Stimulated activated naive CD8-positive, alpha-beta T cell treated with anti-CD3 and anti-CD28 coated beads, Interleukin-15, Interleukin-2, amounts not matched to agents 100 ng/mL and 50 ng/mL, for 24 hours (primary cell): ENCODE data around the gene CDC42SE1.
A peak's percentile ranks its signal among the peaks of the same experiment; 100 is the strongest.

Experiments
- H3K27ac Mint-ChIP-seq: one replicate; pipeline ENCODE4 v1.8.0; 2021; ENCODE audit warnings: mild to moderate bottlenecking, mixed read lengths
- H3K27me3 Mint-ChIP-seq: one replicate; pipeline ENCODE4 v1.8.0; 2021; ENCODE audit warnings: mixed read lengths
- H3K36me3 Mint-ChIP-seq: one replicate; pipeline ENCODE4 v1.8.0; 2021; ENCODE audit warnings: low read depth, mixed read lengths
- H3K4me1 Mint-ChIP-seq: one replicate; pipeline ENCODE4 v1.8.0; 2021; ENCODE audit warnings: low read depth, mixed read lengths
- H3K4me3 Mint-ChIP-seq: one replicate; pipeline ENCODE4 v1.8.0; 2021; ENCODE audit warnings: mild to moderate bottlenecking, mixed read lengths
- H3K9me3 Mint-ChIP-seq: one replicate; pipeline ENCODE4 v1.8.0; 2021; ENCODE audit warnings: mixed read lengths

CDC42SE1 gene

DNA sequence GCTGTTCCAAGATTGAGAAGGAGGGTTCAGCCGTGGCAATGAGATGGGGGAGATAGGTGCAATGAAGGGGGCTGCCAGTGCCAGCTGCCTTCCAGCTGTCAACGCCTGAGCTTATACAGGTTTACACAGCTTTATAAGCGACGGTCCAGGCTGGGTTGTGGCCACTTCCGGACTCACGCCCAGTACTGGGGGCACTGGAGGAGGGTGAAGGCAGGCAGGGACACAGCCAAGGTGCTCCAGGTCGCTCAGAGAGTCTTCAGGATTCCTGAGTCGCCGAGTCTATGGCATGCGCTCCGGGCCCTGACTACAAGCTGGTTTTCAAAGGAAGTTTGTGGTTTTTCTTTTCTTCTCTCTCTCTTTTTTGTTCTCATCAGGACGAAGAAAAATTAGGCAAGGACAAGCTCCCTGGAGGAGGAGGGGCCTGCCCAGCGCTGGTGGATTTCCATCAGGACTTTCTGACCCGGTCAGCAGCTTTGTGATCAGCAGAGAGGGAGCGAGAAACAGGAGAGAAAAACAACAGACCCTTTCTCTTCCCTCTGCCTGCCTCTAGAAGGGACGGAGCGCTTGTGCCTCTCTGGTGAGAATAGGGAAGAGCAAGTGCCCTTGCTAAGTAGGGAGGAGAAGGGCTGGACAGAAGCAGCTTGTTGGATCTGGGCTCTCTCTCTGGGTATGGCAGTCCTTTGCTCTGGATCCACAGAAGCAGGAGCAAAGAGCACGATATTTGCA, 52.9 kb downstream of the CDC42SE1 start, which contains the start of gene MINDY1:
Gene MINDY1, minus strand, starts transcription at position 576 of the 726 bp plus-strand sequence. CDS start 4,285 bp downstream, outside the sequence.
- peaks cover 90% of the 10 kb centered on the region for H3K4me1 Mint-ChIP-seq

DNA sequence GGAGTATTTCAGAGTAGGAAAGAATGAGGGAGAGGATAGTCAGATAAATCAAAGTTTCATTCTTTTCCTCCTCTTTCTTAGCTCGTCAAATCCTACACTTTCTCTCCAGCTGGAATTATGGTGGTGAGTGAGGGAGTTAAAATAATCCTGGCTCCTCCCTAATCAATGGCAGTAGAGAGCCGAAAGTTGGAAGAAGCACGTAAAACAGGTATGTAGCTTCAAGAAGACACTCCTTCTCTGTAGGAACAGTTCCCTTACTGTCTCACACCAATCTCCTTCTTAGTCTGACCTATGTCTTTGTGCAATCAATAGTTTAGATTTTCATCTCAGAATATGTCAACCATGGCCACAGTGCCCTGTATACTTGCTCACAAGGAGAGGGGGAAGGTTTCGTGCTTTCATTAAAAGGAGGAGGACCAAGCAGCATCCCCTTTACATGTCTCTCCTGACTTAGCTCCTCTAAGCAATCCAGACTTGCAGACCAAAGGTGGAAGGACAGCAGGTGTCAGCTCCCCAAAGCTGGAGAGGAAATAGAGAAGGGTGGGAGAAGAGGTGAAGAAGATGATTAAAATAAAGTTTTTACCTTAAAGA, 53.6 kb downstream of the CDC42SE1 start:
- Mint-ChIP-seq H3K4me1 (peaks cover 84% of the 10 kb centered on the region), H3K9me3 (no peaks in the 10 kb centered on the region), H3K27ac (peak overlapping the region; percentile 95), H3K36me3 (peaks cover 6% of the 10 kb centered on the region), H3K27me3 (no peaks in the 10 kb centered on the region), H3K4me3 (peak overlapping the region; percentile 98)

More for the DNA sequence above, 52.9 kb downstream of the CDC42SE1 start, which contains the start of gene MINDY1:
- Mint-ChIP-seq H3K27ac (peak within 1 kb of the TSS; percentile 95), H3K9me3 (no peaks in the 10 kb centered on the region), H3K27me3 (no peaks in the 10 kb centered on the region), H3K4me3 (peak within 1 kb of the TSS; percentile 98), H3K36me3 (peaks cover 6% of the 10 kb centered on the region)

DNA sequence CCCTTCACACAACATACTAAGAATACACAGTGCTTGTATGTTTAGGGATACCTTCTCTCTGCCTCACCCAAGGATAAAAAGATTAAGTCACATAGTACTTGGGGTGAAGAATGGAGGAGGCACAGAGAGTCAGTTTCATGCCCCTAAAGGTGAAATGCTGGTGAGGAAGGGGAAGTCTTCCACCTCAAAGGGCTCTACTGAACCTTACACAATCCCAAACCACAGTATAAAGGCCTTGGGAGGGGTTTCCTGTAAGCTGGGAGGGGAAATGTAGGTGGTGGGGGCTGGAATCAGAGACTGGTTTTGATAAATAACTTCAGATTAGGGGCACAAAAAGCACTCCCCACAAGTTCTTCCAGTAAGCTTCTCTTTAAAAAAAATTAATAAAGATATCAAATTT, 56.2 kb downstream of the CDC42SE1 start:
- Mint-ChIP-seq H3K9me3 (no peaks in the 10 kb centered on the region), H3K4me1 (peaks cover 83% of the 10 kb centered on the region), H3K27ac (peak overlapping the region; percentile 18), H3K4me3 (no peak overlapping the region), H3K36me3 (peaks cover 13% of the 10 kb centered on the region), H3K27me3 (no peaks in the 10 kb centered on the region)

DNA sequence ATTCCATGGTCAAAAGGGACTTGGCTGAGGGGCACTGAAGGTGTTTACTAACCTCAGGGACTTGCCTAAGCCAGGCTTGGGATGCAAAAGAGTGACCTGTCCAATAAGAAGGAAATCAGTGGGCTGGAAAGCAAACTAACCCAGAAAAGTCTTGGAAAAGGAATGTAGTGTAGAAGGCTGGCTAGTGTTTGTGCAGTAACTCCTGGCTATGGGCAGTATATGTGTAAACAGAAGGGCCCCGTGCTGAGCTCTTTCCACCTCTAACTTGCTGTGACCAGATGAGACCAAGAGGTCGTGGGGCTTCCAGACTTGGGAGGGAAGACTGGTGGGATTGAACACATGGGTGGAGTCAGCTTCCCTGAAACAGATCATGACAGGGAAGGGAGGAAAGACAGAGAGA, 56.8 kb downstream of the CDC42SE1 start:
- no peaks in the 10 kb centered on the region for H3K27me3 Mint-ChIP-seq
- peak overlapping the region; percentile 18 for H3K27ac Mint-ChIP-seq
- peaks cover 78% of the 10 kb centered on the region for H3K4me1 Mint-ChIP-seq
- H3K36me3 Mint-ChIP-seq: peaks cover 13% of the 10 kb centered on the region
- no peak overlapping the region for H3K4me3 Mint-ChIP-seq
- H3K9me3 Mint-ChIP-seq: no peaks in the 10 kb centered on the region

DNA sequence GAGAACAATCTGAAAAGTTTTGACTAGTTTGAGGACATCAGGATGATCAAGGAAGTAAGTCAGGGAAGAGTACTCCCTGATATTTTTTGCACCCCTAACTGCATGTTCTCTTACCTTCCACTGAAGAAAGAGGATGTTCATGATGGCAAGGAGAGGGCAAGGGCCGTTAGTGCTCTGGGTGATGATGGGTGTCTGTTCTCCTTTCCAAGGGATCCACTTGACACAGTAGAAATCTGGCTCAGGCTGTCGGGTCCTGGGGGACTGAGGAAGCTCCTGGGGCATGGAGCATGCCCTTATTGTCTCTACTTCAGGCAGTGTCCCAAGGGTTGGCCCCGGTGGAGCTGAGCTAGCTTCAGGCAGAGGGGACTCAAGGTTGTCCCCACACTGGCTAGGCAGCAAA, 57.4 kb downstream of the CDC42SE1 start:
- H3K4me1 Mint-ChIP-seq: peaks cover 73% of the 10 kb centered on the region

DNA sequence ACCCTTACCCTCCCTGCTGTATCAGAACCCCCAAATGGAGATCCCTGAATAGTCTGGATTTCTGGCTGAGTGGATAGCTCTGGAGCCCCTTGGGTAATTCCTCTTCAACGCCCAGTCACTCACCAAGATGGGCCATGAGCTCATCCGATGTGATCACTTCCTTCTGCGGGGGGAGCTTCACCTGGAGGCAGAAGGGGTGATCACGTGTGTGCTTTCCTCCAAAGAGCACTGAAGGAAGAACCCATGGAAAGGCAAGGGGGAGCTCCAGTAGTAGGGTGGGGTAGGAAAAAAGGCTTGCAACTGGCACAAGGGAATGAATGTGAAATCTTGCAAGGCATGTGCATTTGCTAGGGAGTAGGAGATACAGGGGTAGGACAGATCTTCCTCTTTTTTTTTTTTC, 57.8 kb downstream of the CDC42SE1 start:
- H3K36me3 Mint-ChIP-seq: peaks cover 13% of the 10 kb centered on the region
- no peaks in the 10 kb centered on the region for H3K27me3 Mint-ChIP-seq
- no peaks in the 10 kb centered on the region for H3K9me3 Mint-ChIP-seq
- peaks cover 68% of the 10 kb centered on the region for H3K4me1 Mint-ChIP-seq
- peak overlapping the region; percentile 63 for H3K27ac Mint-ChIP-seq
- no peak overlapping the region for H3K4me3 Mint-ChIP-seq

More for the DNA sequence above, 57.4 kb downstream of the CDC42SE1 start:
- no peak overlapping the region for H3K4me3 Mint-ChIP-seq
- H3K27me3 Mint-ChIP-seq: no peaks in the 10 kb centered on the region
- H3K27ac Mint-ChIP-seq: peak overlapping the region; percentile 63
- H3K36me3 Mint-ChIP-seq: peaks cover 13% of the 10 kb centered on the region
- no peaks in the 10 kb centered on the region for H3K9me3 Mint-ChIP-seq
